K562 (cell line): ENCODE measurements around the gene UFC1. TPM values are rescaled to one million over a fixed set of nuclear protein-coding genes. Genes with fewer than 3 reads are reported as not detected.

ENCODE experiments used
- ATF6 ChIP-seq: sonication (generic); formaldehyde crosslinking; IDR thresholded peaks from 2 replicates; pipeline ENCODE4 v1.4.0; 2020; ENCODE audit warnings: mild to moderate bottlenecking, missing genetic modification reagents
- CBFB ChIP-seq: sonication (generic); formaldehyde crosslinking; IDR thresholded peaks from 2 replicates; pipeline ENCODE4 v1.4.0; 2020; ENCODE audit warnings: mild to moderate bottlenecking, missing genetic modification reagents
- CHD1 ChIP-seq: fragments of 200-600 bp; sonication (generic); IDR thresholded peaks from one replicate; pipeline ENCODE4 v1.6.1; 2012; ENCODE audit warnings: mild to moderate bottlenecking, moderate library complexity, low read length, inconsistent platforms
- ETV6 ChIP-seq, 3 experiments: fragments of 150-350 bp in 1 of 3; sonication (generic) in 1 of 3; formaldehyde crosslinking in 1 of 3; IDR thresholded peaks; 2 replicates each; pipeline versions ENCODE4 v1.6.1 to v1.8.0; 2014 to 2022; ENCODE audit warnings: borderline replicate concordance in 2 of 3, low read depth in 2 of 3, antibody characterized with exemption in 1 of 3, low read length in 1 of 3, mild to moderate bottlenecking in 1 of 3, missing genetic modification reagents in 1 of 3
- HNRNPK ChIP-seq: fragments of 200-400 bp; formaldehyde crosslinking; IDR thresholded peaks from one replicate; pipeline ENCODE4 v1.6.1; 2018; ENCODE audit warnings: mild to moderate bottlenecking, low read depth, low read length; ENCODE audit not compliant: poor library complexity, severe bottlenecking
- MTF1 ChIP-seq: fragments of 250-450 bp; sonication (Bioruptor Pico); IDR thresholded peaks from 2 replicates; pipeline ENCODE4 v1.9.0; 2021; ENCODE audit warnings: moderate library complexity, mild to moderate bottlenecking, inconsistent platforms, borderline replicate concordance
- TBL1XR1 ChIP-seq, 2 experiments: IDR thresholded peaks; 2 replicates each; pipeline ENCODE4 v1.6.1; 2012; ENCODE audit warnings: improper control_type of control experiment in 2 of 2, low read length in 2 of 2, mild to moderate bottlenecking in 1 of 2
- TCF7 ChIP-seq: sonication (generic); IDR thresholded peaks from 2 replicates; pipeline ENCODE4 v1.6.1; 2016; ENCODE audit warnings: antibody characterized with exemption, borderline replicate concordance
- TRIM25 ChIP-seq: fragments of 450-650 bp; IDR thresholded peaks from 2 replicates; pipeline ENCODE4 v1.7.0; 2016; ENCODE audit warnings: borderline replicate concordance
- ZNF407 ChIP-seq: fragments of 450-650 bp; IDR thresholded peaks from 2 replicates; pipeline ENCODE4 v1.6.1; 2016; ENCODE audit warnings: low read depth
- ZNF511 ChIP-seq: sonication (generic); formaldehyde crosslinking; IDR thresholded peaks from 2 replicates; pipeline ENCODE4 v1.8.0; 2022; ENCODE audit warnings: mild to moderate bottlenecking, missing genetic modification reagents
- polyA plus RNA-seq, 8 experiments: library from polyadenylated mRNA; depleted of rRNA in 4 of 8; stranded (reverse) in 5 of 8; unstranded in 3 of 8; fragments of >200 nt; fragmentation: Nextera tagmentation in 2 of 8; fragmentation: Illumina TruSeq in 1 of 8; extraction: Ambion mirVana in 2 of 8; extraction: Trizol in 1 of 8; gene quantifications; 2 replicates each; pipeline versions ENCODE4 v1.2.1 to v1.2.3, GENCODE V29; 2011 to 2014; ENCODE audit warnings: inconsistent platforms in 1 of 8, missing spikeins in 1 of 8
- total RNA-seq, 7 experiments: library from RNA; depleted of rRNA in 6 of 7; stranded (reverse); fragments of >200 nt in 6 of 7; fragmentation: Illumina TruSeq in 2 of 7; extraction: Trizol in 2 of 7; gene quantifications; 2 replicates each; pipeline versions ENCODE4 v1.2.1 to v1.2.3, GENCODE V29; 2011 to 2021; ENCODE audit warnings: low replicate concordance in 1 of 7

UFC1 gene
- total and polyA plus RNA-seq, 9 of the 15 experiments (the other 6 are each of a cell fraction or from before 2014, with no cell fraction given) = 92.8 to 220 (median 161) TPM

GRCh38 chr1:161119092-161119903, 34.5 kb upstream of the UFC1 start (continued):
- TF ChIP-seq TBL1XR1 (IDR thresholded peaks at IDR 0.05; ENCODE audit: low read length in 2 of 2) (0 out of 4 replicates have a peak, but pooled peaks of 1 of the 2 experiments have one; percentile 59), HNRNPK (no peak), CBFB (no peak), MTF1 (CRISPR knock-in tag) (no peak), ATF6 (CRISPR knock-in tag) (no peak), ZNF407 (no peak), ETV6 (IDR thresholded peaks at IDR 0.05; ENCODE audit: borderline replicate concordance in 1 of 2, low read depth in 2 of 2, low read length in 1 of 2) (no peak), ETV6 (CRISPR knock-in tag; IDR thresholded peaks at IDR 0.05; ENCODE audit: borderline replicate concordance) (no peak), TCF7 (no peak), TRIM25 (no peak), CHD1 (no peak), ZNF511 (CRISPR knock-in tag) (no peak)
